B cell (primary cell): ENCODE data around the gene PLD1. TPM values are rescaled to one million over a fixed set of nuclear protein-coding genes. Genes with fewer than 3 reads are reported as not detected.

Experiments
- ATAC-seq: fragments of 200-7000 bp; cut with Tn5 transposase; one replicate; pipeline ENCODE4 v1.10.0; 2021; ENCODE audit warnings: low read depth, mild to moderate bottlenecking, moderate number of reproducible peaks, moderate library complexity
- CTCF ChIA-PET: fragments of 350-600 bp; sonication (Branson Sonifier 250); formaldehyde crosslinking; loops from one replicate; lab custom pipeline; 2021; ENCODE audit warnings: antibody characterized with exemption, inconsistent platforms; lab: Charles Lee
- POLR2A ChIA-PET: fragments of 350-600 bp; sonication (Branson Sonifier 250); formaldehyde crosslinking; loops from one replicate; lab custom pipeline; 2021; ENCODE audit warnings: antibody characterized with exemption; lab: Charles Lee
- DNase-seq: peaks from one replicate; pipeline ENCODE4 v3.0.0; 2013
- H2AFZ ChIP-seq: 2 replicates; pipeline ENCODE4 v1.6.1; 2012; ENCODE audit warnings: mild to moderate bottlenecking, low read depth, low read length; ENCODE audit not compliant: insufficient read depth, poor library complexity, severe bottlenecking
- H3K27ac ChIP-seq, 2 donors: 1 replicate in 1 of 2; 2 replicates in 1 of 2; pipeline ENCODE4 v1.5.1; 2012 to 2013; ENCODE audit warnings: low read length in 2 of 2, mild to moderate bottlenecking in 2 of 2, moderate library complexity in 1 of 2
- H3K27me3 ChIP-seq, 4 experiments: fragments of 200-600 bp in 1 of 4; sonication (generic) in 1 of 4; replicated peaks in 1 of 4; 1 replicate in 2 of 4; 2 replicates in 2 of 4; pipeline versions ENCODE4 v1.6.1 to v1.7.0; 2013 to 2016; ENCODE audit warnings: low read length in 3 of 4, mild to moderate bottlenecking in 2 of 4, mixed read lengths in 1 of 4, moderate library complexity in 1 of 4; ENCODE audit not compliant: insufficient read depth in 4 of 4, control insufficient read depth in 3 of 4; ENCODE audit errors: control extremely low read depth in 1 of 4
- H3K36me3 ChIP-seq, 2 experiments: replicated peaks in 1 of 2; 1 replicate in 1 of 2; 2 replicates in 1 of 2; pipeline versions ENCODE4 v1.6.1 to v1.7.1; 2013; ENCODE audit warnings: low read length in 1 of 2; ENCODE audit not compliant: insufficient read depth in 2 of 2, control insufficient read depth in 1 of 2; ENCODE audit errors: control extremely low read depth in 1 of 2, extremely low read depth in 1 of 2
- H3K4me1 ChIP-seq, 2 donors: fragments of 200-600 bp in 1 of 2; sonication (generic) in 1 of 2; 1 replicate in 1 of 2; 2 replicates in 1 of 2; pipeline versions ENCODE4 v1.5.1 to v1.6.1; 2013 to 2017; ENCODE audit warnings: low read length in 2 of 2; ENCODE audit not compliant: control insufficient read depth in 2 of 2, insufficient read depth in 2 of 2
- H3K4me2 ChIP-seq: replicated peaks from 2 replicates; pipeline ENCODE3; 2012; ENCODE audit warnings: mild to moderate bottlenecking, low read depth, low read length; ENCODE audit not compliant: poor library complexity, severe bottlenecking
- H3K4me3 ChIP-seq, 5 experiments: fragments of 200-600 bp in 1 of 5; sonication (generic) in 1 of 5; 1 replicate in 3 of 5; 2 replicates in 2 of 5; pipeline versions ENCODE4 v1.5.1 to v1.7.0; 2011 to 2016; ENCODE audit warnings: low read length in 4 of 5, mild to moderate bottlenecking in 4 of 5, low read depth in 2 of 5, control low read depth in 1 of 5, moderate library complexity in 1 of 5; ENCODE audit not compliant: insufficient read depth in 1 of 5; ENCODE audit errors: control extremely low read depth in 1 of 5, extremely low read depth in 1 of 5
- H3K79me2 ChIP-seq: fragments of 200-600 bp; sonication (generic); one replicate; pipeline ENCODE4 v1.6.0; 2016; ENCODE audit warnings: low read length; ENCODE audit not compliant: control insufficient read depth, insufficient read depth
- H3K9ac ChIP-seq: fragments of 200-600 bp; sonication (generic); 2 replicates; pipeline ENCODE4 v1.6.1; 2017; ENCODE audit warnings: mild to moderate bottlenecking, low read length, moderate library complexity
- H3K9me3 ChIP-seq, 3 donors: one replicate each; pipeline versions ENCODE4 v1.6.1 to v1.7.1; 2013; ENCODE audit warnings: low read length in 2 of 3; ENCODE audit not compliant: control insufficient read depth in 2 of 3, insufficient read depth in 1 of 3; ENCODE audit errors: control extremely low read depth in 1 of 3
- H4K20me1 ChIP-seq: 2 replicates; pipeline ENCODE4 v1.6.0; 2012; ENCODE audit warnings: mild to moderate bottlenecking, low read length; ENCODE audit not compliant: insufficient read depth, control insufficient read depth, poor library complexity, severe bottlenecking
- H3K27ac Mint-ChIP-seq: one replicate; pipeline ENCODE4 v1.8.0; 2021; ENCODE audit warnings: mixed read lengths
- H3K27me3 Mint-ChIP-seq: one replicate; pipeline ENCODE4 v1.8.0; 2021; ENCODE audit warnings: mixed read lengths
- H3K4me1 Mint-ChIP-seq: one replicate; pipeline ENCODE4 v1.8.0; 2021; ENCODE audit warnings: mixed read lengths
- H3K4me3 Mint-ChIP-seq: one replicate; pipeline ENCODE4 v1.8.0; 2021; ENCODE audit warnings: mixed read lengths
- H3K9me3 Mint-ChIP-seq: one replicate; pipeline ENCODE4 v1.8.0; 2022; ENCODE audit warnings: mixed read lengths; ENCODE audit not compliant: insufficient read depth
- EZH2 ChIP-seq: IDR thresholded peaks from 2 replicates; pipeline ENCODE4 v1.6.1; 2012; ENCODE audit warnings: borderline replicate concordance, low read depth, mild to moderate bottlenecking, moderate library complexity, low read length; ENCODE audit not compliant: insufficient read depth, poor library complexity, severe bottlenecking
- WGBS: methylation state at CpG from one replicate; pipeline ENCODE4 v1.1.5; 2013; ENCODE audit warnings: missing lambda C conversion rate; ENCODE audit not compliant: insufficient coverage; 5-methylcytosine and 5-hydroxymethylcytosine counted together
- intact Hi-C: fragments of 100-400 bp; cut with micrococcal nuclease; formaldehyde crosslinking; loops from one replicate; pipeline ENCODE4 v1.10.0; 2022
- polyA plus RNA-seq: library from polyadenylated mRNA; depleted of rRNA; stranded (reverse); fragments of >200 nt; gene quantifications from 2 replicates; pipeline ENCODE4 v1.2.3, GENCODE V29; 2012
- total RNA-seq, 2 donors: library from RNA; stranded (reverse); fragments of 120-200 nt in 1 of 2; gene quantifications; 1 replicate in 1 of 2; 2 replicates in 1 of 2; pipeline versions ENCODE4 v1.2.3 to v1.2.4, GENCODE V29; 2013 to 2022
- TF ChIP-seq, protein P1 (sequence below): fragments of 200-600 bp; IDR thresholded peaks from one replicate; pipeline ENCODE4 v1.8.0; 2022; ENCODE audit warnings: antibody characterized with exemption, mild to moderate bottlenecking

PLD1 gene
- total and polyA plus RNA-seq, 2 donors (not counting 1 experiment from before 2014, with no cell fraction given): 0.24 to 0.52 TPM

DNA sequence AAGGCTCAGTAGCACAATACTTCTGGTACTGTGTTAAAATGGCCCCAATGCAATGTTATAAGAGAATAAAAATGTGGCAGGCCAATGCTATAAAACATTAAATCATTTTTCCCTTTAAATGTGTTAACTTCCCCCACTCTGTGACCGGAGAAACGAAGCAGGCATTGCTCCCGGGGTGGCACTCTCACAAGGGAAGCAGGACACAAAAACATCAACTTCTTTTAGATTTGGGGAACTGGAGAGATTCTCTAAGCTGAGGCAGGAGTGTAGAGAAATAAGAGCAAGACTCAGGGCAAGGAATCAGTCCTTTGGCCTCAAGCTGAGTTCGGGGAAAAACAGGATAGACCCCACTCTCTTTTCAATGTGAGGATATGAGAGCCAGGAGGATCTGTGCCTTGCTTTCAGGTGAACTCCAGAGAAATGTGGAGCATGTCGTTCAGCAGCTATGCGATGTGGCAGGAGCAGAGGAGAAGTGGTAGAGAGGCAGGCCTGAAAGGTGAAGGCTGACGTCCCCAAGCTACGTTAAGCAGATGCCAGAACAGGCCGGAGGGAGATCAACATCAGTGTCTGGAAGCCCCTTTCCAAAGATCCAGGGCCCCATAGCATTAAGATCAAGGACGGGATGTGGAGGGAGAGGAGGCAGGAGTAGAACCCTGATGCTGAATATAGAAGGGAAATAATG lies 160.2 kb downstream of the PLD1 start:
- no peaks in the 10 kb centered on the region for H3K9me3 Mint-ChIP-seq
- TF ChIP-seq, protein P1, sequence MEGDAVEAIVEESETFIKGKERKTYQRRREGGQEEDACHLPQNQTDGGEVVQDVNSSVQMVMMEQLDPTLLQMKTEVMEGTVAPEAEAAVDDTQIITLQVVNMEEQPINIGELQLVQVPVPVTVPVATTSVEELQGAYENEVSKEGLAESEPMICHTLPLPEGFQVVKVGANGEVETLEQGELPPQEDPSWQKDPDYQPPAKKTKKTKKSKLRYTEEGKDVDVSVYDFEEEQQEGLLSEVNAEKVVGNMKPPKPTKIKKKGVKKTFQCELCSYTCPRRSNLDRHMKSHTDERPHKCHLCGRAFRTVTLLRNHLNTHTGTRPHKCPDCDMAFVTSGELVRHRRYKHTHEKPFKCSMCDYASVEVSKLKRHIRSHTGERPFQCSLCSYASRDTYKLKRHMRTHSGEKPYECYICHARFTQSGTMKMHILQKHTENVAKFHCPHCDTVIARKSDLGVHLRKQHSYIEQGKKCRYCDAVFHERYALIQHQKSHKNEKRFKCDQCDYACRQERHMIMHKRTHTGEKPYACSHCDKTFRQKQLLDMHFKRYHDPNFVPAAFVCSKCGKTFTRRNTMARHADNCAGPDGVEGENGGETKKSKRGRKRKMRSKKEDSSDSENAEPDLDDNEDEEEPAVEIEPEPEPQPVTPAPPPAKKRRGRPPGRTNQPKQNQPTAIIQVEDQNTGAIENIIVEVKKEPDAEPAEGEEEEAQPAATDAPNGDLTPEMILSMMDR: no peak
- no peak for TF ChIP-seq EZH2
- Histone ChIP-seq H3K36me3 (no peaks in the 10 kb centered on the region), H3K27ac (no peak overlapping the region), H2AFZ (no peak overlapping the region), H3K27me3 (no peaks in the 10 kb centered on the region), H4K20me1 (no peaks in the 10 kb centered on the region), H3K9ac (no peak overlapping the region), H3K4me2 (no peak overlapping the region), H3K4me1 (no peaks in the 10 kb centered on the region), H3K9me3 (no peaks in the 10 kb centered on the region), H3K4me3 (no peak overlapping the region), H3K79me2 (no peaks in the 10 kb centered on the region)
- H3K4me3 Mint-ChIP-seq: no peak overlapping the region
- 97% methylated on average over 6 of the region's 10 CpGs for WGBS
- ATAC-seq (no peak), DNase-seq (no peak)
- POLR2A ChIA-PET: no interaction called here
- no peaks in the 10 kb centered on the region for H3K4me1 Mint-ChIP-seq
- CTCF ChIA-PET: interaction anchor here (1.5 kb wide), 1 partner anchor 682 kb away, joined by 4 read pairs; no protein-coding TSS in a partner anchor
- H3K27me3 Mint-ChIP-seq: peaks cover 8% of the 10 kb centered on the region
- intact Hi-C loops: no loop called here
- no peak overlapping the region for H3K27ac Mint-ChIP-seq

DNA sequence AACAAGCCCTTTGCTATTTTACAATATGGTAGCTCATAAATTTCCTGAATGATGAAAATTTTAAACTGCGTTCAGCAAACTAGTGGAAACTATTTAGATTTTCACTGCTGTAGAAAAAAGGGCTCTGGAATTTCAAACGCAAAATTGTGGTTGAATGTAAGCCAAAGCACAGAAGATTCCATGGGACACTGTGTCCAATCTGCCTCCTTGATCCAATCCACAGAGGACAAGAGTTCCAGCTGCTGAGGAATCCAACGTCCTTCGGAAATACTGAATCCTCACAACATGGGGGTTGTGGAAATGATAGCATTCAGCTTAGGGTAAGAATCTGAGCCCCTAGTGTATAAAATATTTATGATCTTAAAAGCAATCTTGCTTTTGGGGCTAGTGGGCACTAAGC lies 161.0 kb downstream of the PLD1 start:
- H3K27me3 Mint-ChIP-seq: peaks cover 8% of the 10 kb centered on the region
- Histone ChIP-seq H3K79me2 (no peaks in the 10 kb centered on the region), H2AFZ (no peak overlapping the region), H3K4me3 (no peak overlapping the region), H3K9ac (no peak overlapping the region), H3K4me1 (no peaks in the 10 kb centered on the region), H3K36me3 (no peaks in the 10 kb centered on the region), H4K20me1 (no peaks in the 10 kb centered on the region), H3K4me2 (no peak overlapping the region), H3K27me3 (no peaks in the 10 kb centered on the region), H3K9me3 (no peaks in the 10 kb centered on the region), H3K27ac (no peak overlapping the region)
- no peak overlapping the region for H3K27ac Mint-ChIP-seq
- WGBS: 93% methylated on average over 2 of the region's 4 CpGs
- H3K4me1 Mint-ChIP-seq: no peaks in the 10 kb centered on the region
- no peak for ATAC-seq
- DNase-seq: no peak
- intact Hi-C loops: no loop called here
- no peaks in the 10 kb centered on the region for H3K9me3 Mint-ChIP-seq
- POLR2A ChIA-PET: no interaction called here
- TF ChIP-seq, protein P1: no peak
- no peak for TF ChIP-seq EZH2
- CTCF ChIA-PET: no interaction called here
- H3K4me3 Mint-ChIP-seq: no peak overlapping the region
